ENCODE results near the gene CCDC43.

GRCh38 chr17:44648963-44649362, 40.6 kb downstream of the CCDC43 start:
- no peak for TF ChIP-seq ZNF121 (CRISPR knock-in tag; IDR thresholded peaks at IDR 0.05)
- TF ChIP-seq KMT2A (CRISPR knock-in tag; IDR thresholded peaks at IDR 0.05) = no peak
- TF ChIP-seq NFIC (IDR thresholded peaks at IDR 0.05; ENCODE audit: low read length) = no peak
- no peak for TF ChIP-seq POLR2A (IDR thresholded peaks at IDR 0.05; ENCODE audit: insufficient read depth in 1 of 2, low read depth in 2 of 2, low read length in 2 of 2)
- TF ChIP-seq CREB3 (CRISPR knock-in tag; IDR thresholded peaks at IDR 0.05) = no peak
- no peak for TF ChIP-seq ZSCAN21 (CRISPR knock-in tag; IDR thresholded peaks at IDR 0.05; ENCODE audit: borderline replicate concordance)
- no peak for TF ChIP-seq SP1 (IDR thresholded peaks at IDR 0.05)
- no peak for TF ChIP-seq SP1 (CRISPR knock-in tag; IDR thresholded peaks at IDR 0.05)
- TF ChIP-seq EP300 (IDR thresholded peaks at IDR 0.05; ENCODE audit: low read depth in 2 of 2, low read length in 2 of 2) = no peak
- no peak for TF ChIP-seq EP300 (CRISPR knock-in tag; IDR thresholded peaks at IDR 0.05; ENCODE audit: borderline replicate concordance)
- no peak for TF ChIP-seq POLR2AphosphoS5 (IDR thresholded peaks at IDR 0.05; ENCODE audit: low read depth, low read length)
- TF ChIP-seq NR3C1 (CRISPR knock-in tag; IDR thresholded peaks at IDR 0.05) = no peak
- TF ChIP-seq EZH2 (conservative IDR thresholded peaks at IDR 0.05; ENCODE audit: low read depth, low read length) = no peak
- no peak for TF ChIP-seq SMARCC2 (IDR thresholded peaks at IDR 0.05)
- no peak for TF ChIP-seq THYN1 (CRISPR knock-in tag; IDR thresholded peaks at IDR 0.05; ENCODE audit: borderline replicate concordance, low read depth)
